ENCODE measurements around the gene COL4A5.

The COL4A5 gene

DNA sequence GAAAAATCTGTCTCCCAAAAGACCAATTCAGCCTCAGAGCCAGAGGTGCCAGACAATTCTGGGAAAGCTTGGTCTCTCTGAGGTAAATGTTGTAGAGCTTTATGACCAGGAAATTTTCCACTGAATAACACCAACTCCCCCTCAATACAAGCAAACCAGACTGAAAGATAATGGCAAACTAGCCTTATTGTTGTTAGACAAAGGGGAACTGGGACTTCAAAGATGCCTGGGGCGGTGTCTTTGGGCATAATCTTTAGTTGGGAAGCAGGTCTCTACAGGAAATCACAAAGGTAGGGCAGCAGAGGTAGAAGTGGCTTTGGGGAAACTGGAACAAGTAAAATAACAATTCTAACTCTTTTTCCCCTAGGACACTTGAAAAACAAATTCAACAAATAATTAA lies 13.4 kb upstream of the COL4A5 start:
- Histone ChIP-seq H3K4me3 (ENCODE audit: low read length) (no peak overlapping the region), H3K4me1 (ENCODE audit: control insufficient read depth, insufficient read depth, low read length) (no peaks in the 10 kb centered on the region), H3K27me3 (ENCODE audit: control insufficient read depth, insufficient read depth, low read length) (no peaks in the 10 kb centered on the region), H3K36me3 (ENCODE audit: control insufficient read depth, insufficient read depth, low read length) (no peaks in the 10 kb centered on the region), H3K9ac (ENCODE audit: low read length) (no peak overlapping the region), H3K27ac (ENCODE audit: low read depth, low read length) (no peak overlapping the region)

- no peak overlapping the region for H3K4me3 ChIP-seq (ENCODE audit: low read length)
- H3K36me3 ChIP-seq (ENCODE audit: control insufficient read depth, insufficient read depth, low read length) = no peaks in the 10 kb centered on the region
- H3K27ac ChIP-seq (ENCODE audit: low read depth, low read length) = no peak overlapping the region
- H3K4me1 ChIP-seq (ENCODE audit: control insufficient read depth, insufficient read depth, low read length) = no peaks in the 10 kb centered on the region
- no peak overlapping the region for H3K9ac ChIP-seq (ENCODE audit: low read length)
- peaks cover 5% of the 10 kb centered on the region for H3K27me3 ChIP-seq (ENCODE audit: control insufficient read depth, insufficient read depth, low read length)
Measured at GRCh38 chrX:108435261-108435660, 4.4 kb upstream of the COL4A5 start.

DNA sequence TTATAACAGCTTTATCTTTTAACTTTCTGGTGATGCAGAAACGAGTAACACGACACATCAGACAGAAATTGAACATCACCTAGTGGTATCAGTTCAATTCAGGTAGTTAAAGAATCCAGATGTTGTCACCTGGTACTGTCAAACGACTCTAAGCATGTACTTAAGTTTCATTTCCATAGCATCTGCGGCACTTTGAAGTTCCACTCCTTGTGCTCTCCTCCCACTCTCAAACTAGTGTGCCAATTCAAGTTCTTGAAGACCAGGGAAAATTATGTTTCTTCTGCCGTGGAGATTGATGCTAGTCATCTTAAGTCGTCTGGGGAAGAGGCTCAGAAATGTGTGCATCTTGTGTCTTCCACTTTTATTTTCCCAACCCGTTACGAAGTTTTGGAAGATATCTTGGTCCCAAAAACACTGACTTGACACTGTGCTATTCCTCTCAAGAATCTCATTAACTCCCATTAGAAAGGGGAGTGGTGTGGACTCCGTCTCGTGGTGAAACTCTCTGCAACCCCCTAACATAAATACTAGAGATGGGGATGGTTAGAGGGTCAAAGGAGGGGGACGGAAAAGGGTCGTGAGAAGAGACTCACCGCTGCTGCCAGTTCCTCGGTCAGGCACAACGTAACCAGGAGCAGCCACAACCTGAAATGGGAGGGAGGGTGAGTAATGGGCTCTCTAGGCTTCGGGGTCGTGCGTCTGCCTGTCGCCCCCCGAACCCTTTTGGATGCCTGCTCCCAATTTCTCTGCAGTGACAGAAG lies 2.1 kb upstream of the COL4A5 start:
- Histone ChIP-seq H3K9ac (ENCODE audit: low read length) (no peak overlapping the region), H3K36me3 (ENCODE audit: control insufficient read depth, insufficient read depth, low read length) (no peaks in the 10 kb centered on the region), H3K27me3 (ENCODE audit: control insufficient read depth, insufficient read depth, low read length) (peaks cover 5% of the 10 kb centered on the region), H3K4me1 (ENCODE audit: control insufficient read depth, insufficient read depth, low read length) (no peaks in the 10 kb centered on the region), H3K27ac (ENCODE audit: low read depth, low read length) (no peak overlapping the region), H3K4me3 (ENCODE audit: low read length) (peak overlapping the region; percentile 22)

DNA sequence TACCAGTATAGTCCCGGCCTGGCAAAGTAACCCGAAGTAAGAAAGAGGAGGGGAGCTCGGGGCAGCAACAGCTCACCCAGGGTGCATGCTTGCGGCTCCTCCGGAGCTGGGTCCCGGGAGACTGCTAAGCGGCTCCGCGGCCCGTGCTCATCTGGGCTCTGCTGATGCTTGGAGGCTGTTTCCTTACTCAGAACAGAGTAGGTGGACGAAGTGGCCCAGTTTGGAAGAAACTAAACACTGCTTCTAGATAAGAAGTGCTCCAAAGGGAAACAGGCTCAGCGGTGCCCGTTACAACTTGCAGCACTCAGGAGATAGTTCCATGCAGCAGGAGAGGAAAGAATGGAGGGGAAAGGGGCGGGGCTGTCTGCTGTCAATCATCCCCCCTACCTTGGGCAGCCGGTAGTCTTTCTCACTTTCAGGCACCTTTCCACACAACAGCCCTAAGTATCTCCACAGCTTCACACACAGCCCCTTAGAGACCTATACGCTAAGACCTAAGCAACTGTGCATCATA lies 1.5 kb upstream of the COL4A5 start, which contains the start of gene COL4A6:
Gene COL4A6, minus strand, starts transcription at position 313 of the 514 bp plus-strand sequence. Its CDS starts 226 bp downstream, at position 87.
- no peaks in the 10 kb centered on the region for H3K4me1 ChIP-seq (ENCODE audit: control insufficient read depth, insufficient read depth, low read length)
- H3K27ac ChIP-seq (ENCODE audit: low read depth, low read length) = no peak within 1 kb of the TSS
- no peak within 1 kb of the TSS for H3K9ac ChIP-seq (ENCODE audit: low read length)
- H3K36me3 ChIP-seq (ENCODE audit: control insufficient read depth, insufficient read depth, low read length) = no peaks in the 10 kb centered on the region
- peaks cover 5% of the 10 kb centered on the region for H3K27me3 ChIP-seq (ENCODE audit: control insufficient read depth, insufficient read depth, low read length)
- peak within 1 kb of the TSS; percentile 22 for H3K4me3 ChIP-seq (ENCODE audit: low read length)

GRCh38 chrX:108439961-108440696 lies 491 bp downstream of the COL4A5 start:
- H3K27me3 ChIP-seq (ENCODE audit: control insufficient read depth, insufficient read depth, low read length) = peaks cover 5% of the 10 kb centered on the region
- H3K4me1 ChIP-seq (ENCODE audit: control insufficient read depth, insufficient read depth, low read length) = no peaks in the 10 kb centered on the region
- no peak overlapping the region for H3K27ac ChIP-seq (ENCODE audit: low read depth, low read length)
- H3K9ac ChIP-seq (ENCODE audit: low read length) = no peak overlapping the region
- no peaks in the 10 kb centered on the region for H3K36me3 ChIP-seq (ENCODE audit: control insufficient read depth, insufficient read depth, low read length)
- H3K4me3 ChIP-seq (ENCODE audit: low read length) = peak overlapping the region; percentile 24

DNA sequence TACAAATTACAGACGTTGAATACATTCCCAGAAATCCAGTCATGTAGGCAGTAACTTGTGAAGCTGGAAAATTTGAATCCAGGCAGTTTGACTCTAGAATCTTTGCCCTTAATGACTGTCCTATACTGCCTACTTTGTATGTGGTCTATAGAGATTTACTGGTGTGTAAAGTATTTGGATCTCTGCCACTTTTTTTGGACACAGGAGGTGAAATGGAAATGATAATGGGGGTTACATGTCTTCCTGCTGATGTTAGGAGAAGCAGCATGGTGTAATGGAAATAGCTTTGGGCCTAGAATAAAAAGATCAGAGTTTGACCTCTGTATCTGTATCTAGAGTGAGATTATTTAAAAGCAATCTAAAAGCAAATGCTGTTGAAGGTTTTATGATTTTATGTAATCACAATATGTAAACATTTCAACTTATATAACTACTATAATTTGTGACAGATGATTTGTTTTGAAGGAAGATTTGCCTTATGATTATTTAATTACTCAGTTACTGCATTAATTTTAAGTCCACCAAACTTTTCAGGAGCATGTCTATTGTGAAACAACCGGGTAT lies 3.3 kb downstream of the COL4A5 start:
- Histone ChIP-seq H3K4me1 (ENCODE audit: control insufficient read depth, insufficient read depth, low read length) (no peaks in the 10 kb centered on the region), H3K4me3 (ENCODE audit: low read length) (no peak overlapping the region), H3K27ac (ENCODE audit: low read depth, low read length) (no peak overlapping the region)

DNA sequence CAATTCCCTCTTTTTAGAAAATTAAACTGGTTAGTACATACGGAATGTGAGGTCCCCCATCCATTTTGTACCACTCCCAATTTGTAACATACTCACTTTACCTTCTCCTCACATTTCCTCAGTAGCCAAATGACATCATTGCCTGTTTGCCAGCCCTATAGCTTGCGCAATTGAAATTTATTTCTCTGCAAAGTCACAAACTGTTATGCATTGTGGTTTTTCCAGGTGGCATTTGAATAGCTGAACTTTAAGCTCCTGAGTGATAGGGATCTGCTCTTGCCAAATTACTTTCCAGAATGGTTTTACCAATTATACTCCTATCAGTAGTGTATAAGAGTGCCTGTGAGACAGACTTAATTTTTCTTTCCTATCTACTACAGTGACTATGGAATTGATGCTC lies 7.7 kb downstream of the COL4A5 start:
- Histone ChIP-seq H3K36me3 (ENCODE audit: control insufficient read depth, insufficient read depth, low read length) (no peaks in the 10 kb centered on the region), H3K27ac (ENCODE audit: low read depth, low read length) (no peak overlapping the region), H3K27me3 (ENCODE audit: control insufficient read depth, insufficient read depth, low read length) (no peaks in the 10 kb centered on the region), H3K9ac (ENCODE audit: low read length) (no peak overlapping the region), H3K4me1 (ENCODE audit: control insufficient read depth, insufficient read depth, low read length) (no peaks in the 10 kb centered on the region), H3K4me3 (ENCODE audit: low read length) (no peak overlapping the region)

More for the DNA sequence above, 3.3 kb downstream of the COL4A5 start:
- no peaks in the 10 kb centered on the region for H3K36me3 ChIP-seq (ENCODE audit: control insufficient read depth, insufficient read depth, low read length)
- H3K27me3 ChIP-seq (ENCODE audit: control insufficient read depth, insufficient read depth, low read length) = peaks cover 3% of the 10 kb centered on the region
- no peak overlapping the region for H3K9ac ChIP-seq (ENCODE audit: low read length)

- Histone ChIP-seq H3K27ac (ENCODE audit: low read depth, low read length) (no peak overlapping the region), H3K4me1 (ENCODE audit: control insufficient read depth, insufficient read depth, low read length) (no peaks in the 10 kb centered on the region)
Measured at GRCh38 chrX:108453841-108454240, 14.2 kb downstream of the COL4A5 start.

GRCh38 chrX:108456971-108457477 lies 17.4 kb downstream of the COL4A5 start:
- Histone ChIP-seq H3K4me3 (ENCODE audit: low read length) (no peak overlapping the region), H3K9ac (ENCODE audit: low read length) (no peak overlapping the region), H3K27ac (ENCODE audit: low read depth, low read length) (no peak overlapping the region), H3K36me3 (ENCODE audit: control insufficient read depth, insufficient read depth, low read length) (no peaks in the 10 kb centered on the region), H3K4me1 (ENCODE audit: control insufficient read depth, insufficient read depth, low read length) (no peaks in the 10 kb centered on the region), H3K27me3 (ENCODE audit: control insufficient read depth, insufficient read depth, low read length) (no peaks in the 10 kb centered on the region)

More at GRCh38 chrX:108453841-108454240, 14.2 kb downstream of the COL4A5 start:
- Histone ChIP-seq H3K9ac (ENCODE audit: low read length) (no peak overlapping the region), H3K27me3 (ENCODE audit: control insufficient read depth, insufficient read depth, low read length) (no peaks in the 10 kb centered on the region), H3K4me3 (ENCODE audit: low read length) (no peak overlapping the region), H3K36me3 (ENCODE audit: control insufficient read depth, insufficient read depth, low read length) (no peaks in the 10 kb centered on the region)

GRCh38 chrX:108464604-108465003 lies 25.0 kb downstream of the COL4A5 start:
- no peaks in the 10 kb centered on the region for H3K27me3 ChIP-seq (ENCODE audit: control insufficient read depth, insufficient read depth, low read length)
- no peak overlapping the region for H3K9ac ChIP-seq (ENCODE audit: low read length)
- H3K4me1 ChIP-seq (ENCODE audit: control insufficient read depth, insufficient read depth, low read length) = no peaks in the 10 kb centered on the region
- H3K4me3 ChIP-seq (ENCODE audit: low read length) = no peak overlapping the region
- H3K36me3 ChIP-seq (ENCODE audit: control insufficient read depth, insufficient read depth, low read length) = no peaks in the 10 kb centered on the region
- H3K27ac ChIP-seq (ENCODE audit: low read depth, low read length) = no peak overlapping the region

GRCh38 chrX:108468486-108468885 lies 28.8 kb downstream of the COL4A5 start:
- no peaks in the 10 kb centered on the region for H3K4me1 ChIP-seq (ENCODE audit: control insufficient read depth, insufficient read depth, low read length)
- H3K27me3 ChIP-seq (ENCODE audit: control insufficient read depth, insufficient read depth, low read length) = no peaks in the 10 kb centered on the region
- H3K4me3 ChIP-seq (ENCODE audit: low read length) = no peak overlapping the region
- no peaks in the 10 kb centered on the region for H3K36me3 ChIP-seq (ENCODE audit: control insufficient read depth, insufficient read depth, low read length)
- H3K9ac ChIP-seq (ENCODE audit: low read length) = no peak overlapping the region
- H3K27ac ChIP-seq (ENCODE audit: low read depth, low read length) = no peak overlapping the region

DNA sequence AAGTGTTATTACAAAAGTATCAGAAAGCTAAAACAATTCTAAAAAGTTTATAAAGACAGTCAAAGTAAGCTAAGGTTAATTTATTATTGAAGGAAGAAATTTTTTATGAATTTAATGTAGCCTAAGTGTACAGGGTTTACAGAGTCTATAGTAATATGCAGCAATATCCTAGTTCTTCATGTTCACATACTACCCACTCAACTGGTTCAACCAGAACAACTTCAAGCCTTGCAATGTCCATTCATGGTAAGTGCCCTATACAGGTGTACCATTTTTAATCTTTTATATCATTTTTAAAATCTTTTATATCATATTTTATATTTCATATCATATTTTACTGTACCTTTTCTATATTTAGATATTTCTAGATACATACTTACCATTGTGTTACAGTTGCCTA lies 34.3 kb downstream of the COL4A5 start:
- no peaks in the 10 kb centered on the region for H3K4me1 ChIP-seq (ENCODE audit: control insufficient read depth, insufficient read depth, low read length)
- no peak overlapping the region for H3K9ac ChIP-seq (ENCODE audit: low read length)
- no peaks in the 10 kb centered on the region for H3K36me3 ChIP-seq (ENCODE audit: control insufficient read depth, insufficient read depth, low read length)
- H3K4me3 ChIP-seq (ENCODE audit: low read length) = no peak overlapping the region
- H3K27ac ChIP-seq (ENCODE audit: low read depth, low read length) = no peak overlapping the region
- H3K27me3 ChIP-seq (ENCODE audit: control insufficient read depth, insufficient read depth, low read length) = no peaks in the 10 kb centered on the region

Data from rectal smooth muscle tissue (tissue), 1 donor.